GM19035 (cell line): ENCODE results near the gene GARRE1.
"Not testable (repeated sequence)": the region's sequence is repeated elsewhere in the genome, so short reads cannot be mapped to it uniquely, and the experiment has no call there.

ENCODE experiments used
- ATAC-seq: cut with Tn5 transposase; IDR thresholded peaks from one replicate; pipeline ENCODE4 v1.9.1; 2021; ENCODE audit not compliant: unreplicated experiment

The GARRE1 gene

GRCh38 chr19:34229721-34230120 lies 24.6 kb upstream of the GARRE1 start:
- no peak for ATAC-seq

DNA sequence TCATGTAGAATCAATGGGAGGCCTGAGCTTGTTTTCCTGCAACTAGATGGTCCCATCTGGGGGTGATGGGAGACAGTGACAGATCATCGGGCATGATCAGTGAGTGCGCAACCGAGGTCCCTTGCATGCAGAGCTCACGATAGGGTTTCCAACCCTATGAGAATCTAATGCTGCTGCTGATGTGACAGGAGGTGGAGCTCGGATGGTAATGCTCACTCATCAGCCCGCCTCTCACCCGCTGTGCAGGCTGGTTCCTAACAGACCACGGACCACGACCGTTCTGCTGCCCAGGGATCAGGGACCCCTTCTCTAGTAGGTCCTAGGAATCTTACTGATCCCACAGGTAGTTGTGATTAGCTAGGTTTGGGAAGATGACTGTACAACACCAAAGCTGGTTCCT lies 23.5 kb upstream of the GARRE1 start:
- ATAC-seq: no peak

GRCh38 chr19:34231439-34231838 lies 22.9 kb upstream of the GARRE1 start:
- no peak for ATAC-seq

GRCh38 chr19:34232566-34233481 lies 21.5 kb upstream of the GARRE1 start:
- ATAC-seq: no peak

- no peak for ATAC-seq
Observed at GRCh38 chr19:34235425-34235940, 18.9 kb upstream of the GARRE1 start.

DNA sequence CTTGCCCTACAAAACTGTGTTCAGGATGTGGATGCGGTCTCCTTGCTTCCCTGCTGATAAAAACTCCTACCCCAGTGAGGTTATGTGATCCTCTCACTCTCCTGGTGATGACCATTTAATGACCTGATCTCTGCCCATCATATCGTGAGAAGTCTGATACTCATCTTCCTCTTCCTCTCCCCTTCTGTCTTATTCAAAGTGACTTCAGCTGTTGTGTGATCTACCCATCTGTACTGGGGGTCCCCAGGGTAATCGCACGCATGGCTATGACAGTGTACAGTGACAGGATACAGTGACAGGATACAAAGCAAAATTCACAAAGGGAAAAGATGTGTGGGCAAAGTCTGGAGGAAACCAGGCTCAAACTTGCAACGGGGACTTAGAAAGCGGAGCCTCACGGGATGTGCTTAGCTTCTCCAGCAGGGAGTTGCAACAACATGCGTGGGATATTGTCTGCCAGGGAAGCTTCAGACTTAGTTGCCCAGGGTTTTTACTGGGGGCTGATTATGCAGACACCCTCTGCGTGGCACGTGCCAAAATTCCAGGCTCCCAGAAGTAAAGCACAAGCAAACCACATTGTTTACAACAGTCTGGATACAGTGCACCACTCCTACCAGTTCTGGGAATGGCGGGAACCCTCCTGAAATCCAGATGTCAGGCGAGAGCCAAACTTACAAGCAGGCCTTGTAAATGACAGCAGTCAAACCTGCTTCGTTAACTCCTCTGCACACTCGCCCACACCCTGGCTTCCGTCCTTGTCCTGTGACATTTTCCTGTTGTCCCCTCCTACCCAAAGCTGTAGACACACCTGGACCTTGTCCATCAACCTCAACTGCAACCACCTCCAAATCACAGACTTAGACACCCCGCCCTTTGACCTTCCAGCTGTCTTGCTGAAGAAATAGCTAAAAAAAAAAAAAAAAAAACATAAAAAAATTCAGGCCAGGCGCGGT lies 18.0 kb upstream of the GARRE1 start:
- ATAC-seq: no peak

DNA sequence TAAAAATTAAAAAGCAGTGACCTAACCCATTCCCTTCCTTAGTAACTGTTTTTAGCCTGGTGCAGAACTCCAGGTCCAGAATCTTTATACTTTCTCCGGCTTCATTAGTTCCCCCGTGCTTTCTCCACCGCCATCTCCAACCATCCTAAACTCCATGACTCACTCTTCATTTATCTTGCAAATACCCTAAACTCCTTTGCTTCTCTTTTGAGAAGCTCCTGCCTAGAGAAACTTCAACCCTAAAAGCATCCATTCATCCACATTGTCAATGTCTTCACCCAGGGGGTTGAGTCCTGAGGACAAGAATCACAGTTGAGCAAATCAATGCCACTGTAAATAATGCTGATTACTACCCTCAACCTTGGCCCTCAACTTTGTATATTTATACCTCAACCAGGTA lies 17.1 kb upstream of the GARRE1 start:
- ATAC-seq: no peak

- no peak for ATAC-seq
Observed at GRCh38 chr19:34237939-34238338, 16.4 kb upstream of the GARRE1 start.

GRCh38 chr19:34241513-34242337 lies 12.6 kb upstream of the GARRE1 start:
- ATAC-seq: no peak

GRCh38 chr19:34243138-34243875 lies 11.0 kb upstream of the GARRE1 start:
- not testable (repeated sequence) for ATAC-seq

GRCh38 chr19:34243876-34244578 lies 10.3 kb upstream of the GARRE1 start:
- no peak for ATAC-seq

GRCh38 chr19:34244611-34245299 lies 9.6 kb upstream of the GARRE1 start:
- ATAC-seq: no peak

DNA sequence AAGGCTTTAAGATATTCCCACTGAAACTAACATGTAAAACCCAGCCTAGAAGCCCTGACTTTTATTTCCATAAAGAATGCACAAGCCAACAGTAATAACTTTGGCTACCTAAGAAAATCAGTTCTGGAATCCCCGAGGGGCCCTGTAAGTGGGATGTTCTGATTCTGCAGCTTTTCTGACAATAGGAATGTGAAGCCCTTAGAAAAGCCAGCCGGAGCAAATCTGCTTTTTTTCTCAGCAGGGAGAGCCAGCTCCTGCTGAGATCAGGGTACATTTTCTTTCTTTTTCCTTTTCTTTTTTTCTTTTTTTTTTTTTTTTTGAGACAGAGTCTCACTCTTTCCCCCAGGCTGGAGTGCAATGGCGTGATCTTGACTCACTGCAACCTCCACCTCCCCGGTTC lies 8.0 kb upstream of the GARRE1 start:
- ATAC-seq: no peak

DNA sequence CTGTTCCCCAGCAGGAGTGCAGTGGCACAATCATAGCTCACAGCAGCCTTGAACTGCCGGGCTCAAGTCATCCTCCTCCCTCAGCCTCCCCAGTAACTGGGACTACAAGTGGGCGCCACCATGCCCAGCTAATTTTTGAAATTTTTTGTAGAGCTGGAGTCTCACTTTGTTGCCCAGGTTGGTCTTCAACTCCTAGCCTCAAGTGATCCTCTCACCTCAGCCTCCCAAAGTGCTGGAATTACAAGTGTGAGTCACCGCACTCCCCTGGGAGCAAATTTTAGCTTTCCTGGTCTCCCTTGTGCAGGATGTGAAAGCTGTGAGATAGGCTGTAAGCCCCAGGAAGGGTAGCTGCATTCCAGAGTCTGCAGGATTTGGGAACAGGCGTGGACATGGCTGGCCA lies 5.4 kb upstream of the GARRE1 start:
- no peak for ATAC-seq

- ATAC-seq: not testable (repeated sequence)
Observed at GRCh38 chr19:34253167-34253566, 1.2 kb upstream of the GARRE1 start.

DNA sequence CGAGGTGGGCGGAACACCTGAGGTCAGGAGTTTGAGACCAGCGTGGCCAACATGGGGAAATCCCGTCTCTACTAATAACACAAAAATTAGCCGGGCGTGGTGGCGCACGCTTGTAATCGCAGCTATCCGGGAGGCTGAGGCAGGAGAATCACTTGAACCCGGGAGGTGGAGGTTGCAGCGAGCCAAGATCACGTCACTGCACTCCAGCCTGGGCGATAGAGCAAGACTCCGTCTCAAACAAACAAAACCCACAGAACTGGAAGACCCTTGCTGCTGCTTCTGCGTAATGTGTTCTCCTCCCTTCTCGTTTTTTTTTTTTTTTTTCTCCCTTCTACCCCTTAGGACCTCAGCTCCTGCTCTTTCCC lies 691 bp upstream of the GARRE1 start:
- ATAC-seq: not testable (repeated sequence)

GRCh38 chr19:34254698-34255432 lies 511 bp downstream of the GARRE1 start:
- peak; percentile 60 for ATAC-seq

DNA sequence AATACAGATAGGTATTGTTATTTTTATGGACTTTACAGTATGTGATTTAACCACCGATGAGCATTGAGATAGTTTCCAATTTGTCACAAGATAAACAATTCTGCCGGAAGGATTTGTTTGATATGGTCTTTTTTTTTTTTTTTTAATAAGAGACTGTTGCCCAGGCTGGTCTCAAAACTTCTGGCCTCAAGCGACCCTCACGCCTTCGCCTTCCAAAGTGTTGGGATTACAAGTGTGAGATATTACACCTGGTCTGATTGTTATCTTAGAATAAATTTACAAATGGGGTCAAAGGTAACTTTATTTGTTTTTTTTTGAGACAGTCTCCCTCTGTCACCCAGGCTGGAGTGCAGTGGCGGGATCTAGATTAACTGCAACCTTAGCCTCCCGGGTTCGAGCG lies 1.2 kb downstream of the GARRE1 start:
- no peak for ATAC-seq
